Loucy (cell line): ENCODE data around the gene GRK1.

Experiments used
- CTCF ChIP-seq: fragments of 200-600 bp; sonication (generic); conservative IDR thresholded peaks from 2 replicates; pipeline ENCODE4 v1.5.1; 2014; ENCODE audit warnings: mild to moderate bottlenecking, antibody characterized with exemption, low read length
- EZH2phosphoT487 ChIP-seq: fragments of 200-600 bp; IDR thresholded peaks from 2 replicates; pipeline ENCODE4 v1.6.1; 2018; ENCODE audit warnings: antibody characterized with exemption, mild to moderate bottlenecking, moderate library complexity, borderline replicate concordance

- TF ChIP-seq CTCF (no peak), EZH2phosphoT487 (no peak)
Observed at GRCh38 chr13:113763254-113763653, 96.2 kb downstream of the GRK1 start.
